ENCODE measurements around the gene GDA.

Gene GDA

GRCh38 chr9:72151104-72151503 lies 1.9 kb downstream of the GDA start:
- DNase-seq, result no peak

GRCh38 chr9:72154468-72155285 lies 5.4 kb downstream of the GDA start:
- DNase-seq, result no peak

- no peak for DNase-seq
These were observed 6.1 kb downstream of the GDA start for GRCh38 chr9:72155301-72155700.

DNA sequence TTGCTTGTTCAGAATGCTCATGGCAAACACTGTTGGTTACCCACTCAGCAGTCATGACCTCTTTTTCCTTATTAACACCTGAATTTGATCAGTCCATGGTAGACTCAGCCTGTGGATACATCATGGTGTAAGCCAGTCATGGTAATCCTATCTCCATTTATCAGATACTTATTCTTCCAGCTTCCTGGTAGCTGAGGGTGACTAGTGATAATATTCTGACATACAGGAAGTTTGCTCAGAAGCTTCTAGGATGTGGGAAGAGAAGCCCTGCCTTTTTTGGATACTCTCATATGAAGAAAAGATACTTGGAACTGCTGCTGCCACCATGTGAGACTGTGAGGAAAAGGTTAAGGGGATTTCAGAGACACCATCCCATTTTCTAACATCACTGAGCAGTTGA lies 7.3 kb downstream of the GDA start:
- no peak for DNase-seq

DNA sequence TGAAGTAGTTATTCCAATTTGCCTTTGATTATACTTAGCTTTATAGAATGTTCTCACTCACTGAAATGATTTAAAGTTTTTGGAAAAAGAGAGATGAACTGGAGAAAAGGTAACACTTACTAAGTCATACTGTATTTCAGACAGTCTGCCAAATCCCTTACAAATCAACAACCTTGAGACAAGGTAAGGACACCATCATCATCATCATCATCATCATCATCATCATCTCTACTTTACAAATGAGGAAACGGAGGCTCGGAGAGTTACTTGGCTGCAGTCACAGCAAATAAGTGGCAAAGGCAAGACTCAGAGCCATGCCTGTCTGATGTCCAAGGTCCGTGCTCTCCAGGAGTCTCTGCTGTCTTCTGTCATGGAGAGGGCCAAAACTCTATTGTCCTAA lies 9.4 kb downstream of the GDA start:
- DNase-seq, result no peak

- no peak for DNase-seq
These were observed 11.3 kb downstream of the GDA start for GRCh38 chr9:72160446-72161123.

GRCh38 chr9:72165326-72165725 lies 16.1 kb downstream of the GDA start:
- no peak for DNase-seq

DNA sequence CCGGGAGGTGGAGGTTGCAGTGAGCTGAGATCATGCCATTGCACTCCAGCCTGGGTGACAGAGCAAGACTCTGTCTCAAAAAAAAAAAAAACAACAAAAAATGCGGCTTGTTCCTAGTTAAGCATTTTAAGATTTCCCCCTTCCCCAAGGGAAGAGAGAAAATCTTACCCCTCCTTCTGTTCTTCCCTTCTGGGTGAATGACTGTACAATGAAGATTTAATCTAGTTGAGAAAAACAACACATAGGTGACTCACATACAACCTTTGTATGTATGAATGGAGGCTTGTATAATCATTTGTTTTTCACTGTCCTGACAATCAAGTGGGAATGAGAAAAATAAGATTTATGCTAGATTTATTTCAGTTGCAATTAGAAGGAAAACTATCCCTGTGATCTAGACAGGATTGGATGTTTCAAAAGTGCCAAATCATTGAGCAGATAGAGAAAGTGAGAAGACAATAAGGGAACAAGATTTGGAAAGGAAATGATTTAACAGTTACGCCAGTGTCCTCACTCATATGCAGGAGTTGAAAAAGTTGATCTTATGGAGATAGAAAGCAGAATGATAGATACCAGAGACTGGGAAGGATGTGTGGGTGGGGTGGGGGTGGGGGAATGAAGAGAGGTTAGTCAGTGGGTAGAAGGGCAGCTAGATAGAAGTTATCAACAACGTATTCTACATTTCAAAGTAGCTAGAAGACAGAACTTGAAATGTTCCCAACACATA lies 16.7 kb downstream of the GDA start:
- DNase-seq, result no peak

DNA sequence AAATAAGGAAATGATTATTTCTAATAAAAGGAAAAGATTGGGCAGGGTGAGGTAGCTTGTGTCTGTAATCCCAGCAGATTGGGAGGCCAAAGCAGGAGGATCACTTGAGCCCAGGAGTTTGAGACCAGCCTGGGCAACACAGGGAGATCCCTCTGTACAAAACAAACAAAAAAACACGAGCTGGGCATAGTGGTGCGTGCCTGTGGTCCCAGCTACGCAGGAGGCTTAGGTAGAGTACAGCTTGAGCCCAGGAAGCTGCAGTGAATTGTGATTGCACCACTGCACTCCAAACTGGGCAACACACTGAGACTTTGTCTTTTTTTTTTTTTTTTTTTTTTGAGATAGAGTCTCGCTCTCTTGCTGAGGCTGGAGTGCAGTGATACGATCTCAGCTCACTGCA lies 18.8 kb downstream of the GDA start:
- DNase-seq, result no peak

GRCh38 chr9:72169178-72169577 lies 19.9 kb downstream of the GDA start:
- peak; percentile 15 for DNase-seq

DNA sequence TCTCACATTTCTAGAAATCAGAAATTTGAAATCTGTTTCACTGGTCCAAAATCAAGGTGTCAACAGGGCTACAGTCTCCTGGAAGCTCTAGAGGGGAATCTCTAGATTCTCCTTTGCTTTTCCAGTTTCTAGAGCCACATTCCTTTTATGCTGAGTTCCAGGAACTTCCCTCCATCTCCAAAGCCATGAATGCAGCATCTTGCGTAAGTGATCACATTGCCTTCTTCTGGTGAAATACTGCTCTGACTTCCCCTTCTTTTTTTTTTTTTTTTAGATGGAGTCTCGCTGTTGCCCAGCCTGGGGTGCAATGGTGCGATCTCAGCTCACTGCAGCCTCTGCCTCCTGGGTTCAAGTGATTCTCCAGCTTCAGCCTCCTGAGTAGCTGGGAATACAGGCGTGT lies 23.8 kb downstream of the GDA start:
- no peak for DNase-seq

DNA sequence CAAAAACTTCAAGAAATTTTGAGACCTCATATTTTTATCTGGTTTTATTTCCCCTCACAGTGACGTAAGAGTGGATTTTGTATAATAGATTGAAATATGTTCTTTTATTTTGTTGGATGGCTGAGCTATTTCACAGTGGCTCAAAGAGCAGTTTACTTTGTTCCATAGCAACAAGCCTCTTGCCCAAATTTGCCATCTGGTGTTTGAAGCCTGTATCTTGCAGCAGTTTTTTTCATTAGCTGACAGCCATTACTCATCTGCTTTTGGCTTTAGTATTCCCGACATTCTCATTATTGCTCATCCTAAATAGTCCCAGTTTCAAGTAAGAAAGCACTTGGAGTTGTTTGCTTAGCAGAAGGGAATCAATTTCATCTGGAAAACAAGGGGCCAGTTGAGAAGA lies 36.3 kb downstream of the GDA start:
- no peak for DNase-seq

DNA sequence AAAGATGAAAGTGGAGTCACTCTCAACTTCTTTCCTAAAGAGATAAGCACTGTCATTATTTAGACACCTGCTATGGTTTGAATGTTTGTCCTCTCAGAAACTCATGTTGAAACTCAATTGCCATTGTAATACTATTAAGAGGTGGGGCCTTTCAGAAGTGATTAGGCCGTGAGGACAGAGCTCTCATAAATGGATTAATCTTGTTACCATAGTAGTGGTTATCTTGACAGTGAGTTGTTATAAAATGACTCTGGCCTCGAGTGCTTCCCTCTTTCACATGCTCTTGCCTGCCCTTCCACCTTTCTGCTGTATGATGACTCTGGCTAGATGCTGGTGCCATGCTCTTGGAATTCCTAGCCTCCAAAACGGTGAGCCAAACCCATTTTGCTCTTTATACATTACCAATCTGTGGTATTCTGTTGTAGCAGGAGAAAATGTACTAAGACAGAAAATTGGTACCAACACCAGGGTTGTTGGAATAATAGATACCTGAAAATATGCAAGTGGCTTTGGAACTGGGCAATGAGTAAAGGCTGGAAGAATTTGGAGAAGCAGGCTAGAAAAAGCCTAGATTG lies 38.0 kb downstream of the GDA start:
- DNase-seq, result no peak

GRCh38 chr9:72188232-72188631 lies 39.0 kb downstream of the GDA start:
- no peak for DNase-seq

DNA sequence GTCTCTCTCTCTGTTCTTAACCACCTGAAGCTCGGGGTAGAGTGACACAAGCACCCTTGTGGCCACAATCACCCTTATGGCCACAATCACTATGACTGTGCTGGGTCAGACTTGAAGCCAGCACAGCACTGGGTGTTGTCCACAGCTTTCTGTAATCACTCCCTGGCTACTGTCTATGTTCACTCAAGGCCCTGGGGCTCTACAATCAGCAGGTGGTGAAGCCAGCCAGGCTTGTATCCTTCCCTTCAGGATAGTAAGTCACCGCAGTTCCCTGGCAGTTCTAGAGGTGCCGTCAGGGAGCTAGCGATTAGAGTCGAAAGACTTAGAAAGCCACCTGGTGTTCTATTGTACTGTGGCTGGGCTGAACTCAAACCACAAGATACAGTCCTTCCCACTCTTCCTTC lies 44.2 kb downstream of the GDA start:
- peak; percentile 33 for DNase-seq

- no peak for DNase-seq
These were observed 50.0 kb downstream of the GDA start for GRCh38 chr9:72199238-72199637.

- DNase-seq, result no peak
These were observed 51.2 kb downstream of the GDA start for GRCh38 chr9:72200452-72200851.

DNA sequence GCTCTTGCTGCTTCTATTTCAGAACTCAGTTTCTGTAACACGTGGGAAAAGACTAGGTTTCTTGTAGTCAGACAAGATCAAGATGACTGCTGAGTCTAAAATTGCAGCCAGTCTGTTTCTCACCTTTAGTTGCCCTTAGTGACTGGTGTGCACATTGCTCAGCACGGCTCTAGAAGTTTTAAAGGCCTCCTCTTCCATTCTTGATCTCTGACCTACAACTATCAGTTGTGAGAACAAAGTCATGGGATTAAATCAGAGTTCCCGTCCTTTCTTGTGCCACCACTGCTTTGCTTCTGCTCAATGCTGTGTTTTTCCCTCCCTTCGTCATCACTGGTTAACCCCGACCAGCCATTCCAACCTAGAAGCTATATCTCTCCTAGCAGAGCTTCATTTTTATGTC lies 52.8 kb downstream of the GDA start:
- DNase-seq, result no peak

GRCh38 chr9:72203205-72203803 lies 54.1 kb downstream of the GDA start:
- DNase-seq, result peak; percentile 19

- DNase-seq, result no peak
These were observed 54.8 kb downstream of the GDA start for GRCh38 chr9:72204062-72204461.

- DNase-seq, result no peak
These were observed 56.3 kb downstream of the GDA start for GRCh38 chr9:72205513-72205912.

- no peak for DNase-seq
These were observed 58.0 kb downstream of the GDA start for GRCh38 chr9:72207278-72207677.

GRCh38 chr9:72210522-72210921 lies 61.3 kb downstream of the GDA start:
- DNase-seq, result no peak

Data from RPMI8226 (cell line).